ENCODE data around the gene CSAD.
"Not testable (repeated sequence)": the region's sequence is repeated elsewhere in the genome, so short reads cannot be mapped to it uniquely, and the experiment has no call there.

Gene CSAD

GRCh38 chr12:53145383-53146260 is 35.1 kb downstream of the CSAD start:
- no peak for DNase-seq (ENCODE audit: low spot score)

GRCh38 chr12:53143355-53143754 is 37.4 kb downstream of the CSAD start:
- no peak for DNase-seq (ENCODE audit: low spot score)

- DNase-seq (ENCODE audit: low spot score) = no peak
These were observed 47.0 kb downstream of the CSAD start for GRCh38 chr12:53133722-53134121.

- no peak for DNase-seq (ENCODE audit: low spot score)
These were observed 48.9 kb downstream of the CSAD start for GRCh38 chr12:53131844-53132243.

- no peak for DNase-seq (ENCODE audit: low spot score)
These were observed 51.8 kb downstream of the CSAD start for GRCh38 chr12:53128780-53129569.

- no peak for DNase-seq (ENCODE audit: low spot score)
These were observed 53.6 kb downstream of the CSAD start for GRCh38 chr12:53127169-53127568.

GRCh38 chr12:53124352-53124723 is 56.4 kb downstream of the CSAD start:
- DNase-seq (ENCODE audit: low spot score) = no peak

GRCh38 chr12:53123578-53124351 is 57.0 kb downstream of the CSAD start:
- no peak for DNase-seq (ENCODE audit: low spot score)

- DNase-seq (ENCODE audit: low spot score) = no peak
These were observed 57.7 kb downstream of the CSAD start for GRCh38 chr12:53122961-53123468.

GRCh38 chr12:53120685-53121525 is 59.8 kb downstream of the CSAD start:
- DNase-seq (ENCODE audit: low spot score) = no peak

- DNase-seq (ENCODE audit: low spot score) = no peak
These were observed 61.9 kb downstream of the CSAD start for GRCh38 chr12:53118751-53119300.

GRCh38 chr12:53115891-53116648 is 64.7 kb downstream of the CSAD start:
- no peak for DNase-seq (ENCODE audit: low spot score)

- no peak for DNase-seq (ENCODE audit: low spot score)
These were observed 65.4 kb downstream of the CSAD start for GRCh38 chr12:53115112-53115890.

GRCh38 chr12:53113951-53114350 is 66.8 kb downstream of the CSAD start:
- no peak for DNase-seq (ENCODE audit: low spot score)

- DNase-seq (ENCODE audit: low spot score) = no peak
These were observed 67.5 kb downstream of the CSAD start for GRCh38 chr12:53113136-53113705.

- not testable (repeated sequence) for DNase-seq (ENCODE audit: low spot score)
These were observed 68.3 kb downstream of the CSAD start for GRCh38 chr12:53112431-53112830.

Measured in D341Med (cell line).